ENCODE results near the gene PACSIN2. TPM values are rescaled to one million over a fixed set of nuclear protein-coding genes. Genes with fewer than 3 reads are reported as not detected.

PACSIN2 gene
- total RNA-seq, 1 donor from 2014 or later: 19.2 TPM

Other genes starting within 250 kb of the PACSIN2 start
- gene ARFGAP3, start 157.9 kb downstream of the PACSIN2 start, total RNA-seq: 72.1 TPM
- 46.9 TPM for gene TTLL1, start 74.2 kb upstream of the PACSIN2 start, total RNA-seq
- not detected for gene BIK, start 95.6 kb upstream of the PACSIN2 start, total RNA-seq
- gene MCAT, start 128.2 kb upstream of the PACSIN2 start, total RNA-seq: 15.1 TPM
- 51.5 TPM for gene TSPO, start 136.4 kb upstream of the PACSIN2 start, total RNA-seq
- 31.4 TPM for gene TTLL12, start 172.0 kb upstream of the PACSIN2 start, total RNA-seq